ENCODE measurements around the gene SLC52A1. TPM values are rescaled to one million over a fixed set of nuclear protein-coding genes. Genes with fewer than 3 reads are reported as not detected.
A peak's percentile ranks its signal among the peaks of the same experiment; 100 is the strongest.
"Not testable (repeated sequence)": the region's sequence is repeated elsewhere in the genome, so short reads cannot be mapped to it uniquely, and the experiment has no call there.

SLC52A1 gene
- total RNA-seq, 1 donor from 2014 or later: not detected

GRCh38 chr17:5033352-5034015 is 1.7 kb downstream of the SLC52A1 start:
- intact Hi-C loops (cut with DNase I): no loop called here
- no peak for ATAC-seq
- DNase-seq (ENCODE audit: low spot score): no peak

GRCh38 chr17:5032865-5033264 is 2.4 kb downstream of the SLC52A1 start:
- no peak for ATAC-seq
- intact Hi-C loops (cut with DNase I): no loop called here

GRCh38 chr17:5031365-5032082 is 3.7 kb downstream of the SLC52A1 start:
- DNase-seq (ENCODE audit: low spot score) (peak; percentile 85), ATAC-seq (peak; percentile 82)
- intact Hi-C loops (cut with DNase I): no loop called here

More at GRCh38 chr17:5032865-5033264, 2.4 kb downstream of the SLC52A1 start:
- no peak for DNase-seq (ENCODE audit: low spot score)

GRCh38 chr17:5030168-5030567 is 5.1 kb downstream of the SLC52A1 start:
- DNase-seq (ENCODE audit: low spot score); intact Hi-C loops (cut with DNase I); ATAC-seq: not testable (repeated sequence)

GRCh38 chr17:5027916-5028315 is 7.3 kb downstream of the SLC52A1 start:
- DNase-seq (ENCODE audit: low spot score): no peak
- intact Hi-C loops (cut with DNase I): no loop called here
- ATAC-seq: no peak

GRCh38 chr17:5027299-5027698 is 7.9 kb downstream of the SLC52A1 start:
- DNase-seq (ENCODE audit: low spot score): no peak
- ATAC-seq: no peak
- intact Hi-C loops (cut with DNase I): no loop called here

GRCh38 chr17:5024604-5025003 is 10.6 kb downstream of the SLC52A1 start:
- intact Hi-C loops (cut with DNase I): no loop called here
- ATAC-seq (no peak), DNase-seq (ENCODE audit: low spot score) (no peak)

- ATAC-seq (peak; percentile 20), DNase-seq (ENCODE audit: low spot score) (no peak)
- intact Hi-C loops (cut with DNase I): no loop called here
Measured at GRCh38 chr17:5023588-5024147, 11.6 kb downstream of the SLC52A1 start.

GRCh38 chr17:5022171-5022711 is 13.0 kb downstream of the SLC52A1 start:
- no peak for ATAC-seq
- intact Hi-C loops (cut with DNase I): no loop called here
- no peak for DNase-seq (ENCODE audit: low spot score)

GRCh38 chr17:5020502-5021023 is 14.7 kb downstream of the SLC52A1 start:
- no peak for DNase-seq (ENCODE audit: low spot score)
- ATAC-seq: no peak
- intact Hi-C loops (cut with DNase I): no loop called here

GRCh38 chr17:5019475-5019956 is 15.7 kb downstream of the SLC52A1 start:
- ATAC-seq (no peak), DNase-seq (ENCODE audit: low spot score) (no peak)
- intact Hi-C loops (cut with DNase I): no loop called here

GRCh38 chr17:5014357-5014756 is 20.9 kb downstream of the SLC52A1 start:
- ATAC-seq (no peak), DNase-seq (ENCODE audit: low spot score) (no peak)
- intact Hi-C loops (cut with DNase I): no loop called here

- intact Hi-C loops (cut with DNase I): no loop called here
- ATAC-seq (no peak), DNase-seq (ENCODE audit: low spot score) (no peak)
Measured at GRCh38 chr17:5011928-5012327, 23.3 kb downstream of the SLC52A1 start.

GRCh38 chr17:5003214-5003867 is 31.9 kb downstream of the SLC52A1 start:
- ATAC-seq (no peak), DNase-seq (ENCODE audit: low spot score) (no peak)
- intact Hi-C loops (cut with DNase I): no loop called here

GRCh38 chr17:5002121-5002788 is 33.0 kb downstream of the SLC52A1 start:
- DNase-seq (ENCODE audit: low spot score): no peak
- intact Hi-C loops (cut with DNase I): no loop called here
- ATAC-seq: no peak

GRCh38 chr17:5000237-5000639 is 35.0 kb downstream of the SLC52A1 start:
- DNase-seq (ENCODE audit: low spot score) (peak; percentile 80), ATAC-seq (peak; percentile 29)
- intact Hi-C loops (cut with DNase I): no loop called here

GRCh38 chr17:4999430-5000093 is 35.7 kb downstream of the SLC52A1 start:
- intact Hi-C loops (cut with DNase I): no loop called here
- DNase-seq (ENCODE audit: low spot score) (no peak), ATAC-seq (no peak)

GRCh38 chr17:4998732-4999429 is 36.3 kb downstream of the SLC52A1 start:
- ATAC-seq (no peak), DNase-seq (ENCODE audit: low spot score) (no peak)
- intact Hi-C loops (cut with DNase I): no loop called here

Measured in sciatic nerve (tissue), 2 donors.